NOMO-1 (cell line): Measurements from ENCODE around the gene KIF2C.
A peak's percentile ranks its signal among the peaks of the same experiment; 100 is the strongest.
"Not testable (repeated sequence)": the region's sequence is repeated elsewhere in the genome, so short reads cannot be mapped to it uniquely, and the experiment has no call there.

Experiments used
- DNase-seq, 2 experiments: peaks; one replicate each; lab custom pipeline; 2025; ENCODE audit not compliant: unreplicated experiment in 2 of 2; lab: John Stamatoyannopoulos, UW

KIF2C gene

GRCh38 chr1:44766421-44766820 is 26.8 kb downstream of the KIF2C start:
- not testable (repeated sequence) for DNase-seq

GRCh38 chr1:44775078-44775929 is 35.7 kb downstream of the KIF2C start, which contains the start of gene RPS8:
Gene RPS8, plus strand, starts transcription at chr1:44775540. Its CDS starts 57 bp downstream, at chr1:44775597.
- peak; percentile 85 to 87 for DNase-seq

GRCh38 chr1:44775930-44776729 is 36.5 kb downstream of the KIF2C start:
- peak in 1 of 2 experiments; percentile 25 for DNase-seq

- DNase-seq, result no peak
Observed at GRCh38 chr1:44776730-44777068, 37.1 kb downstream of the KIF2C start.

- DNase-seq, result no peak
Observed at GRCh38 chr1:44777547-44777946, 37.9 kb downstream of the KIF2C start.

- peak in 1 of 2 experiments; percentile 21 for DNase-seq
Observed at GRCh38 chr1:44777969-44778635, 38.5 kb downstream of the KIF2C start.

GRCh38 chr1:44778705-44779576 is 39.3 kb downstream of the KIF2C start:
- DNase-seq, result no peak

- no peak for DNase-seq
Observed at GRCh38 chr1:44780583-44781121, 41.0 kb downstream of the KIF2C start.

- no peak for DNase-seq
Observed at GRCh38 chr1:44783697-44784093, 44.1 kb downstream of the KIF2C start.

GRCh38 chr1:44784094-44785028 is 44.7 kb downstream of the KIF2C start:
- no peak for DNase-seq

- no peak for DNase-seq
Observed at GRCh38 chr1:44785029-44785380, 45.4 kb downstream of the KIF2C start.

- no peak for DNase-seq
Observed at GRCh38 chr1:44785501-44786137, 46.0 kb downstream of the KIF2C start.

GRCh38 chr1:44786138-44786840 is 46.7 kb downstream of the KIF2C start:
- peak; percentile 57 to 60 for DNase-seq

GRCh38 chr1:44786841-44787426 is 47.3 kb downstream of the KIF2C start:
- DNase-seq, result no peak

GRCh38 chr1:44787506-44787905 is 47.9 kb downstream of the KIF2C start:
- no peak for DNase-seq

- no peak for DNase-seq
Observed at GRCh38 chr1:44788120-44788860, 48.7 kb downstream of the KIF2C start, which contains the start of gene BEST4. Gene BEST4, minus strand, starts transcription at chr1:44788170. Its CDS starts 465 bp downstream, at chr1:44787705.
